Stimulated activated CD4-positive, alpha-beta T cell treated with anti-CD3 and anti-CD28 coated beads, Interleukin-2, amount 100 ng/mL, for 4 hours (primary cell): ENCODE data around the gene IFT52.
"Not testable (repeated sequence)": the region's sequence is repeated elsewhere in the genome, so short reads cannot be mapped to it uniquely, and the experiment has no call there.

Source experiments
- DNase-seq: peaks from one replicate; pipeline ENCODE4 v3.0.0-alpha.2; 2020; ENCODE audit warnings: low read depth

The IFT52 gene

DNA sequence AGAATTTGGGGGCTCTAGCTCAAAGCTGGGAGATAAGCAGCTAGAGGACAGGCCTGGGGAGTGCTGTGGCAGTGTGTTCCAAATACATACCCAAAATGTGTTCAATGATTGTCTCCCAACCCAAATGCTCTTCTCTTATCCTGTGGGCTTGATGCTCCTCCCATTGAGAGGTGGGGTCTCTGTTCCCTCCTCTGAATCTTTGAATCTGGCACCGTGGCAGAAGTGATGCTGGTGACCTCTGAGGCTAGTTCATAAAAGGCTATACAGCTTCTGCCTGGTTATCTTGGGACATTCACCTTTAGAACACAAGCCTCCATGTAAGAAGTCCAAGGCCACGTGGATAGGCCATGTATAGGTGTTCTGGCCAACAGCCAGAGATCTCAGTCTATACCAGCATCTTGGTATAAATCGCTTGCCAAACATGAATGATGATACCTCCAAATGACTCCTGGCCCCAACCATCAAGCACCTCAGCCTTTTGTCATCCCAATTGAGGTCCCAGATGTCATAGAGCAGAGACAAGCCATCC, 60.3 kb downstream of the IFT52 start:
- DNase-seq = no peak

DNA sequence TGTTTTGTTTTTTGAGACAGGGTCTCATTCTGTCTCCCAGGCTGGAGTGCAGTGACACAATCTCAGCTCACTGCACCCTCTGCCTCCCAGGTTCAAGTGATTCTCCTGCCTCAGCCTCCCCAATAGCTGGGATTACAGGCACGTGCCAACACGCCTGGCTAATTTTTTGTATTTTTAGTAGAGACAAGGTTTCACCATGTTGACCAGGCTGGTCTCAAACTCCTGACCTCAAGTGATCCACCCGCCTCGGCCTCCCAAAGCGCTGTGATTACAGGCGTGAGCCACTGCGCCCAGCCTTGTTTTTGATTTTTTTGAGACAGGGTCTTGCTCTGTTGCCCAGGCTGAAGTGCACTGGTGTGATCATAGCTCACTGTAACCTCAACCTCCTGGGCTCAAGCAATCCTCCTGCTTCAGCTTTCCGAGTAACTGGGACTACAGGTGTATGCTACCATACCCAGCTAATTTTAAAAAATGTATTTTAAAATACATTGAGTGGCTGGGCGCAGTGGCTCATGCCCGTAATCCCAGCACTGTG, 61.0 kb downstream of the IFT52 start:
- not testable (repeated sequence) for DNase-seq

DNA sequence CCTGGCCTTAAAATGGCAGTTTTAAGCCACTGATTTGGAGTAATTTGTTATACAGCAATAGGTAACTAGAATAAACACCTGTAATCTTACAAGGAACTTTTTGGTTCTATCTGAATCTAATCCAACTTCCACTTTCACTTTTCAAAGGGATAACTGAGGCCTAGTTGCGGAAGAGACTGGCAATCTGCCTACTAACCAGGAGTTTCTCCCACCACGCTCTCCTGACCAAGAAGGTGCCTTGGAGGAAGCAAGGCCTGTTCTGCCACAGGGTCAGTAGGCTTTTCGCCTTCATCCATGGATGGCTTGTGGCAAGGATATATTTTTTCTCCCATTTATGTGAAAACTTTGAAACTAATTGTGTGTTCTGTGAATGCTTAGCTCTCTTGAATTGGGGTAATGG, 63.2 kb downstream of the IFT52 start:
- no peak for DNase-seq

DNA sequence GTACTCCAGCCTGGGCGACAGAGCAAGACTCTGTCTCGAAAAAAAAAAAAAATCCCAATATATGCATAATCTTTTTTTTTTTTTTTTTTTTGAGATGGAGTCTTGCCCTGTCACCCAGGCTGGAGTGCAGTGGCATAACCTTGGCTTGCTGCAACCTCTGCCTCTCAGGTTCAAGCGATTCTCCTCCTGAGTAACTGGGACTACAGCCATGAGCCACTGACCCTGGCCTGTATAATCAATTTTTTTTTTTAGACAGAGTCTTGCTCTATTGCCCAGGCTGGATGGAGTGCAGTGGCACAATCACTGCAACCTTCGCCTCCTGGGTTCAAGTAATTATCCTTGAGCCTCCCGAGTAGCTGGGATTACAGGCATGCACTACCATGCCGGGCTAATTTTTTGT, 64.4 kb downstream of the IFT52 start:
- DNase-seq = not testable (repeated sequence)

DNA sequence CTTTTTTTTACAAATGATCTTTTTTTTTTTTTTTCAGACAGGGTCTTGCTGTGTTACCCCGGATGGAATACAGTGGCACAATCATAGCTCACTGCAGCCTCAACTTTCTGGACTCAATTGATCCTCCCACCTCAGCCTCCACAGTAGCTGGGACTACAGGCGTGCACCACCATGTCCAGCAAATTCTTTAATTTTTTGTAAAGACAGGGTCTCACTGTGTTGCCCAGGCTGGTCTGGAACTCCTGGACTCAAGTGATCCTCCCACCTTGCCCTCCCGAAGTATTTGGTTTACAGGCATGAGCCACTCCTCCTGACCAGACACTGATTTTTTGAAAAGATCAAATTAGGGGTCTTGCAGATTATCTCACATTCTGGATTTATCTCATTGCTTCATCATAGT, 65.2 kb downstream of the IFT52 start:
- no peak for DNase-seq

DNA sequence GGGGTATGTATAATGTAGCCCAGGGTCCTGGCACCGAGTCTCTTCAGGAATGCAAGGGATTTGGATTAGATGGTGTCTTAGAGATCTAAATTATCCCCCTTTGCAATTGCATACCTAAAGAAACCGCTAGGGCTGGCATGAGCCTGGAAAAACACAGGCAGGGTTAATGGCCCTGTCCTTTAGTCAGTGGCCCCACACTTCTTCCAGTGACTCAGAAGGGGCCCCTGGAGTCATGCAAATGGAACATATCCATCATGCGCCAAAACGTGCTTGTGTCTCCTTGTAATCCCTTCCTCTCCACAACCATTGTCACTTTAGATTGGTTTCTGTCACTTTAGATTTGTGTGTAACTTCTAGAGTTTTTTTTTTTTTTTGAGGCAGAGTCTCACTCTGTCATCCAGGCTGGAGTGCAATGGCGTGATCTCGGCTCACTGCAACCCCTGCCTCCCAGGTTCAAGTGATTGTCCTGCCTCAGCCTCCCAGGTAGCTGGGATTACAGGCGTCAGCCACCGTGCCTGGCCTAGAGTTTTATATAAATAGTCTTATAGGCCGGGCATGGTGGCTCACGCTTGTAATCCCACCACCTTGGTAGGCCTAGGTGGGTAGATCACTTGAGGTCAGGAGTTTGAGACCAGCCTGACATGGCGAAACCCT, 67.5 kb downstream of the IFT52 start:
- peak; percentile 18 for DNase-seq

DNA sequence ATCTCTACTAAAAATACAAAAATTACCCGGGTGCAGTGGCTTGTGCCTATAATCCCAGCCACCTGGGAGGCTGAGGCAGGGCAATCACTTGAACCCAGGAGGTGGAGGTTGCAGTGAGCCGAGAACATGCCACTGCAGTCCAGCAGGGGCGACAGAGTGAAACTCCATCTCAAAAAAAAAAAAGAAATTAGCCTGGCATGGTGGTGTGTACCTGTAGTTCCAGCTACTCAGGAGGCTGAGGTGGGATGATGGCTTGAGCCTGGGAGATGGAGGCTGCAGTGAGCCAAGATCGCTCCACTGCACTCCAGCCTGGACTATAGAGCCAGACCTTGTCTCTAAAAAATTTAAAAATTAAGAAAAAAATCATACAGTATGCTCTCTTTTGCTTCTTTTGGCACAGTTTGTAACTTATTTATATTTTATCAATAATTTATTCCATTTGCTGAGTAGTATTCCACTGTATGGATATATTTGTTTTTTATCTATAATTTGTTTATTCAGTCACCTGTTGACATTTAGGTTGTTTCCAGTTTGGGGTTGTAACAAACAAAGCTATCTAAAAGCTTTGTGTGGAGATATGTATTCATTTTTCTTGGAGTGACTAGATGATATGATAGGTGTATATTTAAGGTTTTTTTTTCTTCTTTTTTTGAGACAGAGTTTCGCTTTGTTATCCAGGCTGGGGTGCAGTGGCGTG, 68.1 kb downstream of the IFT52 start:
- DNase-seq = no peak

DNA sequence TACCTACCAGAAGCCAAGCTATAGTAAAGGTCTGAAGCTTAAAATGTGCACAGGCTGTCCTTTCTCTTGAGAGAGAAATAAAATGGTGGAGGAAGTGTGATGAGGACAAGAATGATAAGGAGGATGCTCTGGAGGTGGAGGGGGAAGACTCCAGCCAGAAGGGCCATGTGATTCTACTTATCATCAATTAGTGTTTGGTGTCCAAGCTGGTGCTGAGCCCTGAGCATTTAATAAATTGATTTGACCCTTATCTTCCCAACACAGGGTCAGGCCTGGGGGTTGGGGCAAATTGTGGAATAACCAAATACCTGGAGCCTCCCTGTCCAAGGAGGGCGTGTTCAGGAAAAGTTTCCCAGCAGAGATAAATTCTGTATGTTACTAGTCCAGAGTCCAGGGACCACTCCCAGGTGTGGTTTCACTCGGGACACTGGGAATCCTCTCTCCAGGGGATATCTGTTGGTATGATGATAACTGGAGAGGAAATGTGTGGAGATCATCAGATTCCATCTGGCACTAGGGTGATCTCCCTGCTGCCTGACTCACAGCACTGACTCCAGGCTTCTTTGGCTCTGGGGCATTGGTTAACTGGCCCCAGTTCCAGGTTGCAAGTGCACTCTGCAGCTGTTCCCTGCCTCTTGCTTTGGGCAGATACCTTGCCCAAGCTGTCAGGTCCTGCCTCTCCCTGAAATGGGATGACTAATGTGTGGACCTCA, 72.4 kb downstream of the IFT52 start:
- DNase-seq = no peak

DNA sequence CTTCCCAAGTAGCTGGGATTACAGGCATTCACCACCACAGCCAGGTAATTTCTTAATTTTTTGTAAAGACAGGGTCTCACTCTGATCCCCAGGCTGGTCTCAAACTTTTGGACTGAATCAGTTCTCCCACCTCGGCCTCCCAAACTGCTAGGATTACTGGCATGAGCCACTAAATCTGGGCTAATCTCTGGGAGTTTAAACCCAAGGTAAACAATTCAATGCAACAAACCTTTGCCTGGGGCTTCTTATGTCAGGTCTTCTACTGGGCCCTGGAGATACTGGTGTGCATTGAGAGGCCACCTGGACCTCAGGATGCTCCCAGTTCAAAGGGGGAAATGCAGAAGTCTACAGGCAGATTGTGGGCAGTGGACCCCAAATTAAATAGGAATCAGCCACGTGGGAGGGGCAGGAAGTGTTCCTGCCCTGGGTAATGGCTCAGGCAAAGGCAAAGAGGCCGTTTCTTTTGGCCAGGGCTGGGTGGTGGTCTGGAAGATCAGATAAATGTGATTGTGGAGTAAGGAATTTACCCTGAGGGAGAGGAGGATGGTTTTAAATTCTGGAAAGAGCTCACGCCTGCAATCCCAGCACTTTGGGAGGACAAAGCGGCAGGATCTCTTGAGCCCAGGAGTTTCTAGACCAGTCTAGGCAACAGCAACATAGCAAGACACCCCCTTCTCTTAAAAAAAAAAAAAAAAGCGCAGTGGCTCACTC, 74.9 kb downstream of the IFT52 start:
- DNase-seq = no peak

DNA sequence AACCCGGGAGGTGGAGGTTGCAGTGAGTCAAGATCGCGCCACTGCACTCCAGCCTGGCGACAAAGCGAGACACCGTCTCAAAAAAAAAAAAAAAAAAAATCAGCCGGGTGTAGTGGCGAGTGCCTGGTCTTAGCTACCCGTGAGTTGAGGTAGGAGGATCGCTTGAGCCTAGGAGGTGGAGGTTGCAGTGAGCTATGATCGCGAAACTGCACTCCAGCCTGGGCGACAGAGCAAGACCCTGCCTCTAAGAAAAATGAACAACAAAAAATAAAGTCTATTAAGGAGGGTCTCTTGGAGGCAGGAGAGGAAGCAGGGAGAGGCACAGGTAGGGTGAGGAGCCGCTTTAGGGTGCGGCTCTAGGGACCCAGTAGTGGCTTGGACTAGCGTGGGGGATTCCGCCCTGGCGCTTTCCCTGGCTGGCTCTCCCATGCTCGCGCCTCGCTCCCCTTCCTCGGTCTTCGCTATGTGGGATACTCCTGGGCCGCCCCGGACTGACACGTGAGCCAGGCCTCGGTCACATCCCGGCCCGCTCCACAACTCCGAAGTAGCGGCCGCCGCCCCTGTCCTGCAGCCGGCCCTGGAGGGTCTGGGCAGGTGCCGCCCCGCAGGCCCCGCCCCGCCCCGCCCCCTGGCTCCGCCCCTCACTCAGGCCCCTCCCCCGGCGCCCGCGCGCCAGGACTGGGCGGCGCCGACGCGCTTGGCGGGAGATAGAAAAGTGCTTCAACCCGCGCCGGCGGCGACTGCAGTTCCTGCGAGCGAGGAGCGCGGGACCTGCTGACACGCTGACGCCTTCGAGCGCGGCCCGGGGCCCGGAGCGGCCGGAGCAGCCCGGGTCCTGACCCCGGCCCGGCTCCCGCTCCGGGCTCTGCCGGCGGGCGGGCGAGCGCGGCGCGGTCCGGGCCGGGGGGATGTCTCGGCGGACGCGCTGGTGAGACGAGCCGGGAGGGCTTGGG, 75.9 kb downstream of the IFT52 start, which contains the start of gene MYBL2:
MYBL2 (plus strand) TSS at position 739 of the 953 bp plus-strand sequence; CDS start at position 909, 170 bp downstream.
- peak; percentile 38 for DNase-seq

DNA sequence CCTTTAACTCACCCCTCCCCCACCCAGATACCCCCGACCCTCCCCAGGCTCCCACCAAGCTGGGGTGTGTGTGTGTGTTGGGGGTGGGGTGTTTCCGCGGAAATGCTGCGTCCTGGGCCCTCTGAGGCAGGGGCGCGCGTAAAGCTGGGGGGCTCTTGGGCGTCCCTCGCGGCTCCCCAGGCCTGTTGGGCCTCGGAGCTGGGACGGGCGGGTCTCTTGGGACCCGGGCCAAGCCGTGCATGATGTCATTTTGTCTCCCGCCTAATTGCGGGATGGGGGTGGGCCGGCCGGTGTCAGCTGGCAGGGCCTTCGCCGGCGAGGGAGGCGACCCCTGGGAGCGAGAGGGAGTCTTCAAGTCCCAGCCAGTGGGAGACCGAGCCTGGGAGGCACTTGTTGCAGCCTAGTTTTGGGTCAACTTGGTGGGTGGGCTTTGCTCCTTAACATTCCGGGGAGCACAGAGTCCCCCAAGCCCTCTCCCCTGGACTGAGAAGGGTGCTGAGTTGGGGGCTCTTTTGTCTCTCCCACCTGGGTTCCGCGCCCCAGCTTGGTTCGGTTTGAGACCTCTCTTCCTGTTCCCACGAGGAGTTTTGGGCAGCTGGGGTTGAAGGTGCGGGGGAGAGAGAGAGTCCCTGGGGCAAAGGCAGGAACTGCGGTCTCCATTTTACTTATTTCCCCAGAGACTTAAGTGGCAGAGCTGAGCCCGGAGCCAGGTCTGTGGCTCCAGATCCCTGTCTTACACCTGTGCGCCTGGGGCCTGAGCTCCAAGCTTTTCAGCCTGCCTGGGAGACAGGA, 76.8 kb downstream of the IFT52 start:
- DNase-seq = no peak

DNA sequence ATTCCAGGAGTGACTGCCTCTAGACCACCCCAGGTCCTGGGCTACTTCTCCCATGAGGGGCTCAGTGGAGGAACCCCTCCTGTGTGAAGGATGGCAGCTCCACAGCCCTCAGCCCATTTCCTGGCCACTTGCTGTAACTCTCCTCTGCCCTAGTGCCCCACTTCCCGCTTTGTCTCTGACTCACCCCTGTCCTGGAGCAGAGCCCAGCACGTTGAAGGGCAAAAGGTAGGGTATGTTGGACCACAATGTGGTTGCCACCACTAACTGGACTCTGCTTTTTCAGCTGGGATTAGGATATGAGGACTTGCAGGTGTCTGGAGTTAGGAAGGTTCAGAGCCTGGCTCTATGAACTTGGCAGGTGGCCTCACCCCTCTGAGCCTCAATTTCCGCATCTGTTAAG, 78.6 kb downstream of the IFT52 start:
- DNase-seq = no peak

DNA sequence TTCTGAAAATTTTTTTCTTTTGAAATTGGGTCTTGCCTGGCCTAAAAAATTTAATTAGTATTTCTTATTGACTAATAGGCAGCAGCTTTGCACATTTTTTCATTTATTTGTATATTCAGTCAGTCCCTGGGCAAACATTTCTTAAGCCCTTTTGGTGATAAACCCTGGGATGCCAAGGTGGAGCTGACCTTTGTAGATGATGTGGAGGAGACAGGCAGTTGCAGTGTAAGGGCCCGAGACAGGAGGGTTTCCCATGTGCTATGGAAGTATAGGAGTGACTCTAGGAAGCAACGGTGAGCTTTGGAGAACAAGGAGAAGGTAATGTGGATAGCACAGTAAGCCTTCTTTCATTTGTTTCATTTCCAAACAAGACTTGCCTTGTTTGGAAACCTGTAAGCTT, 79.7 kb downstream of the IFT52 start:
- DNase-seq = no peak

DNA sequence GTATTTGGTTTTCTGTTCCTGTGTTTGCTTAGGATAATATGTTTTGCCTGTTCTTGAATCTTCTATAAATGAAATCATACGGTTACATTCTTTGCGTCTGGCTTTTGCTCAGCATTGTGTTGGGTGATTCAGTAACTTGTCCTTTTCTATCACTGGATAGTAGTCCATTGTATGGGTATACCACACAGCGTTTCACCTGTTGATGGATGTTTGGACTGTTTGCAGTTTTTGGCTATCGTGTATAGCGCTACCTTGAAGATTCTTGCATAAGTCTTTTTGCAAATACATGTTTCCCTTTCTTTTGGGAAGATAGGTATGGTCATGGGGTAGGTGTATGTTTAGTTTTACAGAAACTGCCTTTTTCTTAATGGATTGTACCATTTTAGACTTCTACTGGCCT, 85.6 kb downstream of the IFT52 start:
- DNase-seq = no peak

DNA sequence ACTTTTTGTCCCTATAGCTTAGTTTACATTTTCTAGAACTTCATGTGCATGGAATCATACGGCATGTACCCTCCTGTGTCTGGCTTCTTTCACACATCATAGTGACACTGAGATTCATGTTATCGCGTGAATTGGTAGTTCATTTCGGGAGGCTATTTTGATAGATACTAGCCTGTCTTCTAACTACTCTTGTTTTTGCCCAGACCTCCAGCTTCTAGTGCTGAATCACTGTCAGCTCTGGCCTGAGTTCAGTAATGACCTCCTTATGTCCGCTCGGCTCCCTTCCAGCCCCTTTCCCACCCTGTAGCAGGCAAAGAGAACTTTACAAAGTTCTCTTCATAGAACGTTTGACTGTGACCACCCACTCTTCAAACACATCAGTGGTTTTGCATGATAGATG, 90.2 kb downstream of the IFT52 start:
- no peak for DNase-seq

DNA sequence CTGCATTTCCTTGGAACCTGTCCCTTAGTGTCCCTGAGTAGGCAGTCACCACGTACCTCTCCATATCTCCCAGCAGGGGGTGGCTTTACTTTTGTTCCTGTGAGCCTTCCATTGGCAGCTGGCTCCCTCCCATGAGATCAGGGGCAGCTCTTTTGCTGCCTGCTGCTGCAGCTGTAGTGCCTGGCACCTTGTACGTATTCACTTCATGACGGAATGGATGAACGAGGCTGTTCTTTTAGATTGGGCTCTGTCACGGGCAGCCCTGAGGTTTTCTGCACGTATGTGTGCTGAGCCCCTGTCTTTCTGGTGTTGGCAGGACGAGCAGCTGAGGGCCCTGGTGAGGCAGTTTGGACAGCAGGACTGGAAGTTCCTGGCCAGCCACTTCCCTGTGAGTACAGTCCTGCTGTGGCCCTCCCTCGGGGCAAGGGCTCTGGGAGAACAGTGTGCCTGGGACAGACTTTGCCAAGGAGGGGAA, 90.8 kb downstream of the IFT52 start:
- no peak for DNase-seq

DNA sequence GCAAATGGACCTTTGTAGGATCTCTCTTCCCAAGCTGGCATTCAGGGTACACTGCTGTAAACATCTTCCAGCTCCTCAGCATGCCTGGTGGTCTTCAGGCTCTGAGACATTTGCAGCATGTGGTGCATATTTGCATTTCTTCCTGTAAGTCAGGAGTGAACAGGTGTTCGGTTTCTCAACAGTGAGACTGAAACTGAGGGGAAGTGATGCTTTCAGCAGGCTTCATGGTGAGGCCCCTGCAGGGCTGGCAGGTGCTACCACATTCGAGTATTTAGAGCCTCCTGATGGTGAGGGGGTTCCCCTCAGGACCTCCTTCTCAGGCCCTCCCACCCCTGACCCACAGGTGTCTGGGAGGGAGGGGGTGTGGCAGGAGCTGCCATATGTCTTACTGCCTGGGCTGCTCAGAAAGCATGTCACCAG, 91.3 kb downstream of the IFT52 start:
- DNase-seq = no peak

DNA sequence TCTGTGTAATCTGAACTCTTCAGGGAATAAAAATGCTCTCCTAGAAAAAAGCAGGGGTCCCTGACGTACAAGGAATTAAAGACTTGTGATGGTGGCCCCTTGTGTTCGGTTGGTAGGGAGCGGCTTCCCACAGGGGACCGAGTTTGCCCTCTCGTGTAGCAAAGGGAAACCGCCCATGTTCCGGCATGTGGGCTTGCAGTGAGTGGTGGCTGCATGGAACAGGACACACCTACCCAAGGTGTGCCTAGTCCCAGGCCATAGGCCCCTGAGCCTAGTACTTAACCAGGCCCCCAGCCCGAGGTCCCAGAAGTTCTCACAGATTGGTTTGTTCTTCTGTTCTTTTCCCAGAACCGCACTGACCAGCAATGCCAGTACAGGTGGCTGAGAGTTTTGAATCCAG, 91.7 kb downstream of the IFT52 start:
- DNase-seq = no peak

DNA sequence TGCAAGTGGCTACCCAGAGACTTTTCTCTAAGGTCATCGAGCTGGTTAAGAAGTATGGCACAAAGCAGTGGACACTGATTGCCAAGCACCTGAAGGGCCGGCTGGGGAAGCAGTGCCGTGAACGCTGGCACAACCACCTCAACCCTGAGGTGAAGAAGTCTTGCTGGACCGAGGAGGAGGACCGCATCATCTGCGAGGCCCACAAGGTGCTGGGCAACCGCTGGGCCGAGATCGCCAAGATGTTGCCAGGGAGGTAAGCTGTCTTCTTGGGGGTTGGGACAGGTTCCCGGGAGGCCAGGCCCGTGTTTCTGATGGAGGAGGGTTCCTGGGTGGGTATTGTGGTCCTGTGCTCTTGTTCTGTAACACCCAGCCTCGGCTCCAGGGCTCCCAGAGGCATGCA, 96.1 kb downstream of the IFT52 start:
- DNase-seq = no peak

DNA sequence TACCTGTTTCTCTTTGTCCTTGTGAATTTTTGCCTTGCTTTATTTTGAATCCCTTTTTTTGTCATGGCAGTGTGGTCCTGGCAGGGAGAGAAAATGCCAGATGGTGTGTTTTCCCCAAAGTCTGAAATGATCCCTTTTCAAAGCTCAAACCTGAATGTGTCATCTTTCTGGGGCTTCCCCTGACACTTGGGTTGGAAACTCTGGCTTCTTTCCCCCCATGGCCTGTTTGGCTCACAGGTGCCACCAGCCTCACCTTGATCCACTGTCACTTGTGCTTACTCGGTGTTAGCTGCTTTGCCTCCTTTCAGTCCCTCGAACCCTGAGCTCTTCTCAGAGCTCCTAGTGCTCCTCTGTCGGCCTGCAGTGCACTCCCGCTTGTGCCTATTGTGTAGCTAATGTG, 98.4 kb downstream of the IFT52 start:
- no peak for DNase-seq
